ENCODE results near the gene SLC13A2.
A peak's percentile ranks its signal among the peaks of the same experiment; 100 is the strongest.

Gene SLC13A2

GRCh38 chr17:28470914-28471366 is 2.5 kb upstream of the SLC13A2 start:
- no peak for DNase-seq (ENCODE audit: low spot score)

GRCh38 chr17:28471531-28472342 is 1.7 kb upstream of the SLC13A2 start:
- DNase-seq (ENCODE audit: low spot score): no peak

- no peak for DNase-seq (ENCODE audit: low spot score)
Observed at GRCh38 chr17:28472871-28473497, 460 bp upstream of the SLC13A2 start.

GRCh38 chr17:28474111-28474531 is 677 bp downstream of the SLC13A2 start:
- no peak for DNase-seq (ENCODE audit: low spot score)

- peak; percentile 59 for DNase-seq (ENCODE audit: low spot score)
Observed at GRCh38 chr17:28475151-28475900, 1.9 kb downstream of the SLC13A2 start.

- DNase-seq (ENCODE audit: low spot score): no peak
Observed at GRCh38 chr17:28476076-28476865, 2.8 kb downstream of the SLC13A2 start.

- DNase-seq (ENCODE audit: low spot score): no peak
Observed at GRCh38 chr17:28477928-28478327, 4.5 kb downstream of the SLC13A2 start.

GRCh38 chr17:28478712-28479615 is 5.5 kb downstream of the SLC13A2 start:
- DNase-seq (ENCODE audit: low spot score): no peak

- DNase-seq (ENCODE audit: low spot score): no peak
Observed at GRCh38 chr17:28480278-28480677, 6.8 kb downstream of the SLC13A2 start.

GRCh38 chr17:28480799-28481571 is 7.5 kb downstream of the SLC13A2 start:
- no peak for DNase-seq (ENCODE audit: low spot score)

- no peak for DNase-seq (ENCODE audit: low spot score)
Observed at GRCh38 chr17:28482551-28483199, 9.2 kb downstream of the SLC13A2 start.

GRCh38 chr17:28484296-28484695 is 10.9 kb downstream of the SLC13A2 start:
- DNase-seq (ENCODE audit: low spot score): no peak

GRCh38 chr17:28485049-28485448 is 11.6 kb downstream of the SLC13A2 start:
- no peak for DNase-seq (ENCODE audit: low spot score)

GRCh38 chr17:28487881-28488532 is 14.6 kb downstream of the SLC13A2 start:
- DNase-seq (ENCODE audit: low spot score): peak; percentile 90

- DNase-seq (ENCODE audit: low spot score): peak; percentile 73
Observed at GRCh38 chr17:28488533-28489276, 15.3 kb downstream of the SLC13A2 start.

- DNase-seq (ENCODE audit: low spot score): no peak
Observed at GRCh38 chr17:28491286-28491685, 17.8 kb downstream of the SLC13A2 start.

GRCh38 chr17:28491860-28492259 is 18.4 kb downstream of the SLC13A2 start:
- no peak for DNase-seq (ENCODE audit: low spot score)
